Ecto neural progenitor cell (in vitro differentiated cells): ENCODE measurements around the gene LRRK1.

Experiments used
- DNase-seq: peaks from one replicate; pipeline ENCODE4 v3.0.0-alpha.2; 2018; ENCODE audit warnings: low spot score

Gene LRRK1

GRCh38 chr15:101023501-101024072 is 104.4 kb downstream of the LRRK1 start:
- no peak for DNase-seq

GRCh38 chr15:101024073-101024695 is 105.0 kb downstream of the LRRK1 start:
- peak; percentile 37 for DNase-seq

GRCh38 chr15:101024706-101025500 is 105.7 kb downstream of the LRRK1 start:
- DNase-seq = no peak

DNA sequence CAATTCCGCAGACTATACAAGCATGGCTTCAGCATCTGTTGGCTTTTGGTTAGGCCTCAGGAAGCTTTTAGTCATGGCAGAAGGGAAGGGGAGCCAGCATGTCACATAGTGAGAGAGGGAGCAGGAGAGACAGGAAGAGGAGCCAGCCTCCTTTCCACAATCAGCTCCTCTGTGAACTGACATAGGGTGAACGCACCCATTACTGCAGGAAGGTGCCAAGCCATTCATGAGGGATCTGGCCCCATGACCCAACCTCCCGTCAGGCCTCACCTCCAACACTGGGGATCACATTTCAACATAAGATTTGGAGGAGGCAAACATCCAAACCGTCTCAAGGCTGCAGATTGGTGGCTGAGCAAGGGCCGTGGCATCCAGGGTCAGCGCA is 106.3 kb downstream of the LRRK1 start:
- DNase-seq = no peak

DNA sequence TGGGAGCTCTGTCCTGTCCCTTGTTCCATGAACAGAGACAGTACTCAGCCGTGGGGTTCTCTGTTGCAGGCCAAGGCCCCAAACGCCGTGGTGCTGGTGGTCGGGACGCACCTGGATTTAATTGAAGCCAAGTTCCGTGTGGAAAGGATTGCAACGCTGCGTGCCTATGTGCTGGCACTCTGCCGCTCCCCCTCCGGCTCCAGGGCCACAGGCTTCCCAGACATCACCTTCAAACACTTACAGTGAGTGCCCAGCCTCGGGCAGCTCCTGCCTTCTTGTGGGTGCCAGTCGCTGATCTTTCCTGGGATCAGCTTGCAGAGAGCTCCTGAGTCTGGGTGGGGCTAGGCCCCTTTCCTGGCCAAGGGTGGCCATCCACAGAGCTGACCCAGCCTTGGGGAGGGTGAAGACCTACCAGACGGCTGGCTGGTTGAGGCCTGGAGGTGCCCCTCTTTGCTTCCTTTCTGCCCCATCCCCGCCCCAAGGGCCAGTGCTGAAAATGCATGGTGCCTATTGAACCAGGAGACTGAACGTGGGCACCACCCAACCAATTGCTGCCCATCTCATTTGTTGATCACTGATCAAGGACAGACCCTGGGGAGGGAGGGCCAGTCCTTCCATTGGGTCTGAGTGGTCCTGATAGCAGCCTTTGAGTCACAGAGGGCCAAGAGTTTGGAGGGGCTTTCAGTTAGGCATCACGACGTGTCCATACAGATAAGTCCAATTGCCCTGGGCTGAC is 106.9 kb downstream of the LRRK1 start:
- peak; percentile 31 for DNase-seq

- DNase-seq = peak; percentile 30
These were observed 107.6 kb downstream of the LRRK1 start for GRCh38 chr15:101026656-101027272.

DNA sequence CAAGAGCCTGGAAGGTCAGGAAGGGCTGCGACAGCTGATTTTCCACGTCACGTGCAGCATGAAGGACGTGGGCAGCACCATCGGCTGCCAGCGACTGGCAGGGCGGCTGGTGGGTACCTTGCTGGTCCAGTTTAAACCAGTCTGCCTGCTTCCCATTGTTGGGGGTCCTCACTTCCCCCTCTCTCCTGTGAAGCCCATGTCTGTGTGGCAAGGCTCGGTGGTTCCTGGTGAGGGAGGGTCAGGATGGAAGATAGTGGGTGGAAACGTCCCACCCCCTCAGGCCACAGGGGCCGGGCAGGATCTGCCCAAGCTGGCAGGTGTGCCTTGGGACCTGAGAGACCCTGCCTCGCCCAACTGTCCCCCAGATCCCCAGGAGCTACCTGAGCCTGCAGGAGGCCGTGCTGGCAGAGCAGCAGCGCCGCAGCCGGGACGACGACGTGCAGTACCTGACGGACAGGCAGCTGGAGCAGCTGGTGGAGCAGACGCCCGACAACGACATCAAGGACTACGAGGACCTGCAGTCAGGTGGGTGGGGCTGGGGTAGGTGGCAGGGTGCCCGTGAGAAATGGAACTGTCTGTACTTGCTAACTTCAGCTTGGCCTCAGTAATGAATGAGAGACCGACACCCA is 108.2 kb downstream of the LRRK1 start:
- DNase-seq = peak; percentile 30

DNA sequence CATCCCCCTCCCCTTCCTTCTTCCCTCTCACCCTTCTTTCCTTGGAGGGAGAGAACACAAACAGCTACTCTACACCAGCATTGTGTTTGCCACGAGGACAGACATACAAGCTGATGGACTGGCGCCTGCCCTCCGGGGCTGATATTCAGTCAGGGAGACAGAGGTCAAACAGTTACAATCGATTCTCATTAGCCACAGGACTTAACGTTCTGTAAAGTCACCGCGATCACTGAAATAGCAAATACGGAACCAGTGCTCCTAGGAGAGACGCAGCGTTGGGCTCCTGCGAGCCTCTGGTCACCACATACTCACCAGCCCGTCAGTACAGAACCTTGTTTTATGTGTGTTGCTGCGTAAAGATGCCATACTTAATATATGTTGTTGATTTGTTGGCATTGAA is 108.8 kb downstream of the LRRK1 start:
- peak; percentile 38 for DNase-seq

- peak; percentile 29 for DNase-seq
These were observed 109.2 kb downstream of the LRRK1 start for GRCh38 chr15:101028321-101028720.

DNA sequence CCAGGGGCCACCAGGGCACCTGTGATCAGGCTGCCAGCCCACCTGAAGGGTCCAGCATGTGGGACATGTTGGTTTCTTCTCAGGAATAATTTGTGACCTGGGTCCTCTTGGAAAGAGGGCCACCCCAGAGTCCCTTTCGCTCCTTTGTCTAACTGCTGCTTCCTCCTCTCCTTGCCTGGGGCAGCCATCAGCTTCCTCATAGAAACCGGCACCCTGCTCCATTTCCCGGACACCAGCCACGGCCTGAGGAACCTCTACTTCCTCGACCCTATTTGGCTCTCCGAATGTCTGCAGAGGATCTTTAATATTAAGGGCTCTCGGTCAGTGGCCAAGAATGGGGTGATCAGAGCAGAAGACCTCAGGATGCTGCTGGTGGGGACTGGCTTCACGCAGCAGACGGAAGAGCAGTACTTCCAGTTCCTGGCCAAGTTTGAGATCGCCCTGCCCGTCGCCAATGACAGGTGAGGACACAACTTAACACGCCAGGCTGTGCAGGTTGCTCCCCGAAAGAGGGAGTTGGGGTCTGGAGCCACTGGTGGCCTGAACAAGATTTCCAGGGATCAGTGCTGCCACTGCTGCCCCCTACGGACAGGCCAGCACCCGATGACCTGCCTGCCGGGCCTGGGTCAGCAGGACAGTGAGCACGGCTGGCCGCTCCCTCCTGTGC is 109.7 kb downstream of the LRRK1 start:
- DNase-seq = peak; percentile 45

- DNase-seq = peak; percentile 26
These were observed 111.0 kb downstream of the LRRK1 start for GRCh38 chr15:101029971-101030661.

GRCh38 chr15:101031213-101031612 is 112.1 kb downstream of the LRRK1 start:
- no peak for DNase-seq

GRCh38 chr15:101033801-101034200 is 114.6 kb downstream of the LRRK1 start:
- no peak for DNase-seq

DNA sequence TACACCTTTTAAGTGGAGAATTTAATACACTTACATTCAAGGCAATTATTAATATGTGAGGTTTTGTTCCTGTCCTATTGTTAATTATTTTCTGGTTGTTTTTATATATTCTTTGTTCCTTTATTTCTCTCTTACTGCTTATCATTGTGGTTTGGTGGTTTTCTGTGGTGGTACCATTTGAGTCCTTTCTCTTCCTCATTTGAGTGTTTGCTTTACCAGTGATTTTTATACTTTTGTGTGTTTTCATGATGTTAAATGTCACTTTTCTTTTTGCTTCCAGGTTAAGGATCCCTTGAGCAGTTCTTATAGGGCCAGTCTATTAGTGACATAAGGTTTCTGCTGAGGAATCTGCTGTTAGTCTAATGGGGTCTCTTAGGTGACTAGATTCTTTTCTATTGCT is 116.5 kb downstream of the LRRK1 start:
- no peak for DNase-seq

GRCh38 chr15:101036189-101036588 is 117.0 kb downstream of the LRRK1 start:
- DNase-seq = no peak

- peak; percentile 10 for DNase-seq
These were observed 118.1 kb downstream of the LRRK1 start for GRCh38 chr15:101037090-101037830.

- peak; percentile 17 for DNase-seq
These were observed 119.3 kb downstream of the LRRK1 start for GRCh38 chr15:101038327-101039003.

GRCh38 chr15:101039461-101039860 is 120.3 kb downstream of the LRRK1 start:
- DNase-seq = no peak

DNA sequence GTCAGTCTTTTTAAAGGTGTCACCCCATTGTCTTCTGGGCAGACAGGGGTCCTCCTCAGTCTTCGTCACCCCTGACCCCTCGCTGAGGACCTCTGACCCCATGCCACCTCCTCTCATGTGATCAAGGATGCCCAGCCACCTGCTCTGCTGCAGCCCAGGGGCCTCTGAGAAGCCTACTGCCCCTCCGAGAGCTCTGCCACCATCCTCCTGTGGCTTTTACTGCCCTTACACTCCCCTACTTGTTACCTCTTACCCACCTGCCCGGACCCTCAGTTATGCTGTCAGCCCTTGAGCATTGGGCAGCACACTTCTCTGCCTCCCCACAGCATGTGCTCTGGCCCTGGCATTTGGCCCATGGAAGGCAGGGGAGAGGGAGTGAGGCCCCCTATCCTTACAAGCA is 123.2 kb downstream of the LRRK1 start:
- DNase-seq = peak; percentile 29
